Gastroesophageal sphincter (tissue), 4 donors: ENCODE data around the gene B3GLCT. TPM values are rescaled to one million over a fixed set of nuclear protein-coding genes. Genes with fewer than 3 reads are reported as not detected.

Source experiments
- ATAC-seq: fragments of 150-250 bp; one replicate; pipeline ENCODE4 v1.9.1; 2016; ENCODE audit warnings: mild to moderate bottlenecking, moderate library complexity
- H3K27ac ChIP-seq, 4 donors: fragments of 200-600 bp; sonication (generic) in 3 of 4; 1 replicate in 3 of 4; 2 replicates in 1 of 4; pipeline ENCODE4 v1.5.1; 2016 to 2019
- H3K27me3 ChIP-seq: fragments of 200-600 bp; sonication (generic); one replicate; pipeline ENCODE4 v1.5.1; 2019
- H3K36me3 ChIP-seq, 2 donors: fragments of 200-600 bp; sonication (generic); one replicate each; pipeline ENCODE4 v1.5.1; 2019; ENCODE audit warnings: control low read depth in 1 of 2
- H3K4me1 ChIP-seq, 3 donors: fragments of 200-600 bp; sonication (generic); 1 replicate in 2 of 3; 2 replicates in 1 of 3; pipeline ENCODE4 v1.5.1; 2016 to 2019; ENCODE audit warnings: control low read depth in 2 of 3
- H3K4me3 ChIP-seq, 2 donors: fragments of 200-600 bp; sonication (generic); one replicate each; pipeline ENCODE4 v1.5.1; 2019; ENCODE audit warnings: mild to moderate bottlenecking in 1 of 2, moderate library complexity in 1 of 2
- H3K9me3 ChIP-seq, 3 donors: fragments of 200-600 bp; sonication (generic); one replicate each; pipeline ENCODE4 v1.5.1; 2017 to 2019; ENCODE audit warnings: control low read depth in 2 of 3
- EP300 ChIP-seq: sonication (generic); formaldehyde crosslinking; IDR thresholded peaks from one replicate; pipeline ENCODE4 v1.6.1; 2017; ENCODE audit warnings: antibody characterized with exemption, mild to moderate bottlenecking
- POLR2A ChIP-seq, 2 donors: fragments of 450-650 bp; IDR thresholded peaks; one replicate each; pipeline ENCODE4 v1.6.1; 2017; ENCODE audit warnings: antibody characterized with exemption in 2 of 2, mild to moderate bottlenecking in 2 of 2, moderate library complexity in 1 of 2
- POLR2AphosphoS5 ChIP-seq: sonication (generic); formaldehyde crosslinking; IDR thresholded peaks from one replicate; pipeline ENCODE4 v1.6.1; 2017; ENCODE audit warnings: antibody characterized with exemption
- WGBS, 2 donors: methylation state at CpG; one replicate each; pipeline ENCODE4 v1.1.5; 2018; ENCODE audit warnings: low coverage in 1 of 2; 5-methylcytosine and 5-hydroxymethylcytosine counted together
- total RNA-seq, 4 donors: library from RNA; depleted of rRNA; stranded (reverse); fragments of >200 nt; gene quantifications; one replicate each; pipeline ENCODE4 v1.1.0, GENCODE V29; 2016
- TF ChIP-seq, protein P1 (sequence below), 4 experiments: fragments of 200-600 bp in 2 of 4; fragments of 450-650 bp in 2 of 4; sonication (generic) in 1 of 4; IDR thresholded peaks; one replicate each; pipeline ENCODE4 v1.5.1; 2017 to 2019; ENCODE audit warnings: antibody characterized with exemption in 4 of 4, mild to moderate bottlenecking in 2 of 4, moderate library complexity in 2 of 4

The B3GLCT gene
- total RNA-seq, 4 donors from 2014 or later, result 6.2 to 15.2 (median 7.8) TPM

DNA sequence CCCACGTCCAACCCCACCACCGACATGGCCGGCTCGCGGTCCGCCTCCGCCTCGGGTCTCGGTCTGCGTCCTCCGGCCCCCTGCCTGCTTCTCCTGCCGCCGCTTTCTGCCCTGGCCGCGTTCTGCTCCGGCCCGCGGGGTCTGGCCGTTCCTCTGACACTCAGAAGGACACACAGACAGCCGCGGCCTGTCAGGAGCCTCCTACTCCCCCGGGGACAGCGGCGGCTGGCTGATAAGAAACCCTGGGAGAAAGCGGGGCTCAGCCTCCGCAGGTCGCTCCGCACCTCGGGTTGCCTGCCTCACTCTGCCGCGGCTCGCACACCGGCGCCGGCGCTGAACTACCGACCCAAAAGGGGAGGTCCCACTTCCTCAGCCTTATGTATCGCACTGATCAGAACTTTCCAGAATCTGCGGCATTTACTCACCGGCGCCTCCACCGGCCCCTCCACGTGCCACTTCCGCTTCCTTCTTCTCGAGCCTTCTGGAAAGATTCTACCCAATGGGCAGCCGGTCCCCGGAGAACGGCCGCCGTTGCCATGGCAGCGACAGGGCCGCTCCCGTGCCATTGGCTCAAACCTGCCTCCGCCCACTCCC is 38.1 kb upstream of the B3GLCT start, which contains the start of gene HSPH1:
HSPH1 (minus strand) TSS at position 348 of the 594 bp plus-strand sequence; CDS start at position 26, 322 bp downstream.
- Histone ChIP-seq H3K27me3 (no peaks in the 10 kb centered on the region), H3K4me3 (peak within 1 kb of the TSS; percentile 76 to 86), H3K4me1 (peaks cover 0 to 33% (median 10%) of the 10 kb centered on the region in 3 donors), H3K36me3 (peaks cover 0 to 1% of the 10 kb centered on the region in 2 donors), H3K27ac (peak within 1 kb of the TSS; percentile 80 to 98 (median 92)), H3K9me3 (no peaks in the 10 kb centered on the region)
- ATAC-seq, result peak; percentile 97
- 0% methylated on average over 5 of the region's 54 CpGs; no CpG with 5 or more reads in 1 of the 2 donors for WGBS, 2 donors
- TF ChIP-seq POLR2A (IDR thresholded peaks at IDR 0.05) (peak; percentile 65 to 78), EP300 (no peak), POLR2AphosphoS5 (peak; percentile 93)
- TF ChIP-seq, protein P1, sequence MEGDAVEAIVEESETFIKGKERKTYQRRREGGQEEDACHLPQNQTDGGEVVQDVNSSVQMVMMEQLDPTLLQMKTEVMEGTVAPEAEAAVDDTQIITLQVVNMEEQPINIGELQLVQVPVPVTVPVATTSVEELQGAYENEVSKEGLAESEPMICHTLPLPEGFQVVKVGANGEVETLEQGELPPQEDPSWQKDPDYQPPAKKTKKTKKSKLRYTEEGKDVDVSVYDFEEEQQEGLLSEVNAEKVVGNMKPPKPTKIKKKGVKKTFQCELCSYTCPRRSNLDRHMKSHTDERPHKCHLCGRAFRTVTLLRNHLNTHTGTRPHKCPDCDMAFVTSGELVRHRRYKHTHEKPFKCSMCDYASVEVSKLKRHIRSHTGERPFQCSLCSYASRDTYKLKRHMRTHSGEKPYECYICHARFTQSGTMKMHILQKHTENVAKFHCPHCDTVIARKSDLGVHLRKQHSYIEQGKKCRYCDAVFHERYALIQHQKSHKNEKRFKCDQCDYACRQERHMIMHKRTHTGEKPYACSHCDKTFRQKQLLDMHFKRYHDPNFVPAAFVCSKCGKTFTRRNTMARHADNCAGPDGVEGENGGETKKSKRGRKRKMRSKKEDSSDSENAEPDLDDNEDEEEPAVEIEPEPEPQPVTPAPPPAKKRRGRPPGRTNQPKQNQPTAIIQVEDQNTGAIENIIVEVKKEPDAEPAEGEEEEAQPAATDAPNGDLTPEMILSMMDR (IDR thresholded peaks at IDR 0.05), result peak in 3 of 4 experiments; percentile 5 to 23 (median 20)

DNA sequence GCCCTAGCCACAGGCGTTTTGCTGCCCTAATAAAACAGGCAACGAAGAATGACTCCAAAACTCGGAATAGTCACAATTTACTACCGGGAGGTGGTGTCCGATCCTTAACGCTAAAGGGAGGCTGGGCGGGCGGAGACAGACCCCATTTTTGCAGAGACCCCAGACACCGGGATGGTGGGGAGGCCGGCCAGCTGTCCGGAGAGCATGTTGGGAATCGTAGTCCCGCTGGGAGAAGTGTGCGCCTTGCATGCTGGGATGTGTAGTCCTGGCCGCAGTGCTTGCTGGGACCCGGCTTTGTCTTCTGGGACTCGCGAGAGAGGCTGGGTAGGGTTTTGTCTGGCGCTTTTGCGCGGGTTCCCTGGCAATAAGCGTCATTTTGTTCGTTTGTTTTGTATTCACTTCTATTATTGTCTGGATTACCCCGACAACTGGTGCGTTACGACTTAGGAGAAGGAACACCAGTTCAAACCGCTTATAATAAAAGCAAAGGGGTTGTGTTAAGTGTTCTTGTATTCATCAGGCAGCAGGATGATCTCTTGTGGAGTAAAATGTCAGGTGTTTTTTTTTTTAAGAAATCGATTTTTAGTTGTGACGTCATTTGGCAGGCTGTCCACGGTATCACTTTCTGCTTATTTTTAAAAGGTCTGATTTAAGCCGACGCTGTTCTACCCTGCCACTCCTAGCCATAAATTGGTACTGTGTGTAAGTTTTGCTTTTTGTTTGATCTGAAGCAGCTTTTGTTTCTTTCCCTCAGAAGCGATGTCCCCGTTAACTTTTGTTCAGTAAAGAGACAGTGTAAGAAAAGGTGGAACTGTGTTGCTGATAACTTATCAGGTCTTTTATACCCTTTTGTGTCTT is 37.4 kb upstream of the B3GLCT start:
- peak; percentile 97 for ATAC-seq
- Histone ChIP-seq H3K36me3 (no peaks in the 10 kb centered on the region), H3K4me1 (peaks cover 0 to 33% (median 10%) of the 10 kb centered on the region in 3 donors), H3K27ac (peak overlapping the region; percentile 80 to 98 (median 92)), H3K27me3 (no peaks in the 10 kb centered on the region), H3K4me3 (peak overlapping the region; percentile 76 to 86), H3K9me3 (no peaks in the 10 kb centered on the region)
- WGBS, 2 donors, result 0% methylated on average over 19 to 21 of the region's 34 CpGs
- TF ChIP-seq EP300 (no peak), POLR2AphosphoS5 (peak; percentile 57)

DNA sequence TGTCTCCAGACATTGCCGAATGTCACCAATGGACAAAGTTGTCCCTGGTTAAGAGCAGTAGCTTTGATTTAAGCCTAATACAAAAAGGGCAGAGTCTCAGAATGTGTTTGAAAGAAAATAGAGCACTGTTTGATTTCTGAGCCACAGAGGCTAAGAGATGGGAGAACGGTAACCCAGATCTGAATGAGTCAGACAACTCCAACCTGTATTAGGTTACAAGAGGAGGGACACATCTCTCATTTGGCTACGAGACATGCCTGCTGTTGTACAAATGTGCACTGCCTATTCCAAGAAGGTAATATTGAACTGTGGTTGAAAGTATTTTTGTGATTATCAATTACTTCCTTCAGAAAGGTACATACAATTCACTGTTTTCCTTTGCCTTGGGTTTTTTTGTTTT is 33.2 kb upstream of the B3GLCT start:
- H3K9me3 ChIP-seq, result no peaks in the 10 kb centered on the region
- H3K27me3 ChIP-seq, result no peaks in the 10 kb centered on the region
- TF ChIP-seq POLR2A (IDR thresholded peaks at IDR 0.05), result no peak
- TF ChIP-seq, protein P1 (IDR thresholded peaks at IDR 0.05), result no peak
- no peak for TF ChIP-seq POLR2AphosphoS5
- no peak for TF ChIP-seq EP300
- ATAC-seq, result no peak
- H3K4me3 ChIP-seq, result no peak overlapping the region
- H3K4me1 ChIP-seq, result peaks cover 0 to 13% (median 0%) of the 10 kb centered on the region in 3 donors
- H3K27ac ChIP-seq, result no peak overlapping the region
- WGBS, 2 donors, result 71 to 79% methylated on average over 2 of the region's 3 CpGs
- H3K36me3 ChIP-seq, result no peaks in the 10 kb centered on the region

DNA sequence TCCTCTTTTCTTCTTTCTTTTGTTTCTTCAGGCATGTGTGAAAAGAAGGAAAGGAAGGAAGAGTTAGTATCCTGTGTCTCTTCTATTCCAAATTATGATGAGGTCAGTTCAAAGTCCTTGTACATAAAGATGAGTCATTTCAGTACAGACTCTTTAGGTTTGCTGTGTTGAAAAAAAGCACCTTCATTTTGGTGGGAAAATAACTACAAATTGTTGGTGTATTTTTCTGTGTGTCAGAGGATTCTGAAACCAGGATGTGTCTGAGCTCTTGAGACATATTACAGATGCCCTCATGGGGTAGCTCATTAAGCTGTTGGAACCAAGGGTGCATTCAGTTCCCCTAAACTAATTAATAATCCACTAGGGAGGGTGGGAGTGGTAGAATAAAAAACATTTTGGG is 32.3 kb upstream of the B3GLCT start:
- no peak overlapping the region for H3K4me3 ChIP-seq
- H3K9me3 ChIP-seq, result no peaks in the 10 kb centered on the region
- no peaks in the 10 kb centered on the region for H3K27me3 ChIP-seq
- no peak overlapping the region for H3K27ac ChIP-seq
- H3K36me3 ChIP-seq, result no peaks in the 10 kb centered on the region
- ATAC-seq, result no peak
- TF ChIP-seq, protein P1 (IDR thresholded peaks at IDR 0.05), result no peak
- TF ChIP-seq EP300 (no peak), POLR2AphosphoS5 (no peak), POLR2A (IDR thresholded peaks at IDR 0.05) (no peak)
- peaks cover 0 to 12% (median 0%) of the 10 kb centered on the region in 3 donors for H3K4me1 ChIP-seq

DNA sequence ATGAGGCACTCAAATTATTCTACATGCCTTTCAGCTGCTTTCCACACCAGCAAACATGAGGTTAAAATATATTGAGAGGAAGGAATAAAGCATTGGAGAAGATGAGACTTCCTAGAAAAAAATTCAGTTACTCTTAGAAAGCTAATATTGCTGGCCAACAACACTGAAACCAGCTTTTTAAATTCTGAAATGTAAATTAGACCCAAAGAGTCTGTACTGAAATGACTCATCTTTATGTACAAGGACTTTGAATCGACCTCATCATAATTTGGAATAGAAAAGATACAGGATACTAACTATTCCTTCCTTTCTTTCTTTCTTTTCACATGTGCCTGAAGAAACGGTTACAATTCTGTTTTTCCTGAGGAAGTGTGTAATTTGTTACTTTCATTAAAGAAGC is 31.6 kb upstream of the B3GLCT start:
- Histone ChIP-seq H3K4me3 (no peak overlapping the region), H3K4me1 (peaks cover 0 to 6% (median 0%) of the 10 kb centered on the region in 3 donors), H3K27me3 (no peaks in the 10 kb centered on the region), H3K36me3 (no peaks in the 10 kb centered on the region), H3K9me3 (no peaks in the 10 kb centered on the region), H3K27ac (no peak overlapping the region)
- TF ChIP-seq POLR2A (IDR thresholded peaks at IDR 0.05) (no peak), POLR2AphosphoS5 (no peak), EP300 (no peak)
- TF ChIP-seq, protein P1 (IDR thresholded peaks at IDR 0.05), result no peak
- 32 to 42% methylated on average over 2 of the region's 2 CpGs for WGBS, 2 donors
- ATAC-seq, result no peak
